ENCODE data around the gene BRD3OS. TPM values are rescaled to one million over a fixed set of nuclear protein-coding genes. Genes with fewer than 3 reads are reported as not detected.
A peak's percentile ranks its signal among the peaks of the same experiment; 100 is the strongest.

Gene BRD3OS
- total RNA-seq, 1 donor from 2014 or later, result 17.3 TPM

- Mint-ChIP-seq H3K27me3 (no peaks in the 10 kb centered on the region), H3K4me1 (peaks cover 16% of the 10 kb centered on the region), H3K4me3 (peak overlapping the region; percentile 16), H3K27ac (no peak overlapping the region), H3K36me3 (ENCODE audit: low read depth) (peaks cover 30% of the 10 kb centered on the region), H3K9me3 (no peaks in the 10 kb centered on the region)
- CTCF ChIA-PET, result no interaction called here
- POLR2A ChIA-PET, result no interaction called here
- intact Hi-C loops (cut with micrococcal nuclease), result loop anchor here (5.0 to 10.0 kb wide), 3 partner anchors 367 to 653 kb away; partner anchors contain the start of genes STKLD1 and SURF4
- no peak for DNase-seq
- ATAC-seq (ENCODE audit: low read depth), result no peak
- TF ChIP-seq CTCF (IDR thresholded peaks at IDR 0.05), result no peak
Observed at GRCh38 chr9:134028076-134028475, 2.8 kb downstream of the BRD3OS start.

DNA sequence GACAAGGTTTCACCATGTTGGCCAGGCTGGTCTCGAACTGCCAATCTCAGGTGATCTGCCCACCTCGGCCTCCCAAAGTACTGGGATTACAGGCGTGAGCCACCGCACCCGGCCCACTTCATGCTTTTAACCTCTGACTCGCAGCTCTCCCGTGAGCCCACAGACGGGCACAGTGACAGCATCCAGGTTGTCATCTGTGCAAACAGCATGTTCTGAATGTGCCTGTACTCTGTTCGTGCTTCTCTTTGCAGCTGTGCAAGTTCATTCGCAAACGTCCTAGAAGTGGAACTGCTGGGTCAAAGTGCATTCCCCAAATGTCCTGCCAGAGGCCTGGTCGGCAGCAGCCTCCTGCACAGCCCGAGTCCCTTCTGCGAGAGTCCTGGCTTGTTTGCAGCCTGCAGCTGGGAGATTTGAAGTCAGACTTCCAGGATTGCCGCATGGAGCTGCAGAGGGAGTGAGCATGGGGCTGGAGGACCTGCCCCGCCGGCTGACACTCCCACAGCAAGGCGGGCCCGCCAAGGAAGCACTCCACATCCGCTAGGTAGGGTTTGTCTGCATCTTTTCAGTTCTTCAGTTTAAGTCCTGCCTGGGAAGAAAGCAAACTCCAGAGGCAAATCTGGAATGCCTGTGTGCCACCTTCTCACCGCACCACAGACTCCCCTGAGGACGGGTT is 3.4 kb downstream of the BRD3OS start:
- no peak for ATAC-seq (ENCODE audit: low read depth)
- DNase-seq, result no peak
- no peak for TF ChIP-seq CTCF (IDR thresholded peaks at IDR 0.05)
- Mint-ChIP-seq H3K4me1 (peaks cover 16% of the 10 kb centered on the region), H3K9me3 (no peaks in the 10 kb centered on the region), H3K36me3 (ENCODE audit: low read depth) (peaks cover 36% of the 10 kb centered on the region), H3K27ac (no peak overlapping the region), H3K4me3 (no peak overlapping the region), H3K27me3 (no peaks in the 10 kb centered on the region)
- ChIA-PET POLR2A (no interaction called here), CTCF (no interaction called here)
- intact Hi-C loops (cut with micrococcal nuclease), result loop anchor here (5.0 to 10.0 kb wide), 3 partner anchors 366 to 654 kb away; partner anchors contain the start of genes STKLD1 and SURF4

- intact Hi-C loops (cut with micrococcal nuclease), result loop anchor here (5.0 to 10.0 kb wide), 3 partner anchors 365 to 655 kb away; partner anchors contain the start of genes STKLD1 and SURF4
- no peak for ATAC-seq (ENCODE audit: low read depth)
- Mint-ChIP-seq H3K4me3 (no peak overlapping the region), H3K4me1 (peaks cover 12% of the 10 kb centered on the region), H3K27ac (no peak overlapping the region), H3K27me3 (no peaks in the 10 kb centered on the region), H3K9me3 (no peaks in the 10 kb centered on the region), H3K36me3 (ENCODE audit: low read depth) (peaks cover 40% of the 10 kb centered on the region)
- CTCF ChIA-PET, result no interaction called here
- no peak for TF ChIP-seq CTCF (IDR thresholded peaks at IDR 0.05)
- POLR2A ChIA-PET, result no interaction called here
- no peak for DNase-seq
Observed at GRCh38 chr9:134029248-134030226, 4.3 kb downstream of the BRD3OS start.

GRCh38 chr9:134030821-134031470 is 5.7 kb downstream of the BRD3OS start:
- ChIA-PET POLR2A (no interaction called here), CTCF (no interaction called here)
- Mint-ChIP-seq H3K27ac (no peak overlapping the region), H3K4me3 (no peak overlapping the region), H3K4me1 (peaks cover 12% of the 10 kb centered on the region), H3K9me3 (no peaks in the 10 kb centered on the region), H3K36me3 (ENCODE audit: low read depth) (peaks cover 54% of the 10 kb centered on the region), H3K27me3 (no peaks in the 10 kb centered on the region)
- ATAC-seq (ENCODE audit: low read depth) (no peak), DNase-seq (no peak)
- TF ChIP-seq CTCF (IDR thresholded peaks at IDR 0.05), result no peak
- intact Hi-C loops (cut with micrococcal nuclease), result no loop called here

Measured in activated B cell treated with CpG ODN at 0.5 μM for 24 hours (primary cell).